ENCODE measurements around the gene TTC28. TPM values are rescaled to one million over a fixed set of nuclear protein-coding genes. Genes with fewer than 3 reads are reported as not detected.
A peak's percentile ranks its signal among the peaks of the same experiment; 100 is the strongest.

The TTC28 gene
- total RNA-seq, 1 donor, result 55.8 TPM

DNA sequence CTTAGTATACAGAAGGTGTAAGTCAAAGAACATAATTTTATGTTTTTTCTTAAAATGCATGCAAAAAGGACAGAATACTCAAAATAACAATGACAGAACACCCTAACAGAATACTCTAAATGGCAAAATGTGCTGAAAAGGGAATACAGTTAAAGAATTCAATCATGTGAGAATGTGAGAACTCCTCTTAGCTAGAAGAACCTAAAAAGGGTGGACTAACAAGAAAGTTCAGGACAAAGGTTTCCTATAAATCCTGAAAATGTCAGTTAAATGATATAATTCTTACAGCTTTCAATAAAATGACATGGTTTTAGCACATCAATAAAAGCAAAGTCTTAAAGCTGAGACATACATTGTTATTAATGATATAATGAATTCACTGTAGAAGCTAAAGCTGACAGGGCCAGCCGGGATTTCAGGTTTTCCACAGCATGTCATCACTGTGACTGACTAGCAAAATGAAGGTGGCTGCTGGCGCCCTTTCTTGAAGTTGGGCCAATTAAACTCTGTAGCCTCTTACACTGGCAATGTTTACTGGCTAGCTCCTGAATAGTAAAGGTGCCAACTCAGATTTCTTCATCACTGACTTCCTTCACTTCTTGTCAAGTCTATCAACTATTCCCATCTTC is 244.4 kb downstream of the TTC28 start:
- DNase-seq (ENCODE audit: low read depth), result no peak
- H3K4me3 ChIP-seq (ENCODE audit: low read depth, low read length), result no peak overlapping the region
- TF ChIP-seq, protein P1, sequence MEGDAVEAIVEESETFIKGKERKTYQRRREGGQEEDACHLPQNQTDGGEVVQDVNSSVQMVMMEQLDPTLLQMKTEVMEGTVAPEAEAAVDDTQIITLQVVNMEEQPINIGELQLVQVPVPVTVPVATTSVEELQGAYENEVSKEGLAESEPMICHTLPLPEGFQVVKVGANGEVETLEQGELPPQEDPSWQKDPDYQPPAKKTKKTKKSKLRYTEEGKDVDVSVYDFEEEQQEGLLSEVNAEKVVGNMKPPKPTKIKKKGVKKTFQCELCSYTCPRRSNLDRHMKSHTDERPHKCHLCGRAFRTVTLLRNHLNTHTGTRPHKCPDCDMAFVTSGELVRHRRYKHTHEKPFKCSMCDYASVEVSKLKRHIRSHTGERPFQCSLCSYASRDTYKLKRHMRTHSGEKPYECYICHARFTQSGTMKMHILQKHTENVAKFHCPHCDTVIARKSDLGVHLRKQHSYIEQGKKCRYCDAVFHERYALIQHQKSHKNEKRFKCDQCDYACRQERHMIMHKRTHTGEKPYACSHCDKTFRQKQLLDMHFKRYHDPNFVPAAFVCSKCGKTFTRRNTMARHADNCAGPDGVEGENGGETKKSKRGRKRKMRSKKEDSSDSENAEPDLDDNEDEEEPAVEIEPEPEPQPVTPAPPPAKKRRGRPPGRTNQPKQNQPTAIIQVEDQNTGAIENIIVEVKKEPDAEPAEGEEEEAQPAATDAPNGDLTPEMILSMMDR (IDR thresholded peaks at IDR 0.05; ENCODE audit: insufficient read depth, low read length), result no peak

- H3K4me3 ChIP-seq (ENCODE audit: low read depth, low read length), result no peak overlapping the region
- DNase-seq (ENCODE audit: low read depth), result peak; percentile 71
- TF ChIP-seq, protein P1 (IDR thresholded peaks at IDR 0.05; ENCODE audit: insufficient read depth, low read length), result no peak
Measured at GRCh38 chr22:28430466-28431025, 249.1 kb downstream of the TTC28 start.

GRCh38 chr22:28429711-28430110 is 249.9 kb downstream of the TTC28 start:
- no peak for DNase-seq (ENCODE audit: low read depth)

DNA sequence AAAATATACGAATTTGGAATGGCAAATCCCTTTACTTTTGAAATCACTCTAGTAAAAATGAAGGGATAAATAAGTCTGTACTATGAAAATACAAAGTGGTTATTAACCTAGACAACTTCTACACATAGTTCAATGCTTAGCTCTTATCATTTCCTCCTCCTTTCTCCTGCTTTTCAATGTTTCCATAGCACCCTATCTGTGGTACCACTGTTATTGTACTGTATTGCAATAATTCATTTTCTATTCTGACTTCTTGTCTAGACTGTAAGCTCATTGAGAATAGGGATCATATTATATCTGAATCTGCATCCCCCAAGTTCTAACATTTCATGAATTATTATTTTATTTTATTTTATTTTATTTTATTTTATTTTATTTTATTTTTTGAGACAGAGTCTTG is 251.4 kb downstream of the TTC28 start:
- no peak overlapping the region for H3K4me3 ChIP-seq (ENCODE audit: low read depth, low read length)
- TF ChIP-seq, protein P1 (IDR thresholded peaks at IDR 0.05; ENCODE audit: insufficient read depth, low read length), result no peak
- DNase-seq (ENCODE audit: low read depth), result no peak

More at GRCh38 chr22:28429711-28430110, 249.9 kb downstream of the TTC28 start:
- TF ChIP-seq, protein P1 (IDR thresholded peaks at IDR 0.05; ENCODE audit: insufficient read depth, low read length), result no peak
- H3K4me3 ChIP-seq (ENCODE audit: low read depth, low read length), result no peak overlapping the region

DNA sequence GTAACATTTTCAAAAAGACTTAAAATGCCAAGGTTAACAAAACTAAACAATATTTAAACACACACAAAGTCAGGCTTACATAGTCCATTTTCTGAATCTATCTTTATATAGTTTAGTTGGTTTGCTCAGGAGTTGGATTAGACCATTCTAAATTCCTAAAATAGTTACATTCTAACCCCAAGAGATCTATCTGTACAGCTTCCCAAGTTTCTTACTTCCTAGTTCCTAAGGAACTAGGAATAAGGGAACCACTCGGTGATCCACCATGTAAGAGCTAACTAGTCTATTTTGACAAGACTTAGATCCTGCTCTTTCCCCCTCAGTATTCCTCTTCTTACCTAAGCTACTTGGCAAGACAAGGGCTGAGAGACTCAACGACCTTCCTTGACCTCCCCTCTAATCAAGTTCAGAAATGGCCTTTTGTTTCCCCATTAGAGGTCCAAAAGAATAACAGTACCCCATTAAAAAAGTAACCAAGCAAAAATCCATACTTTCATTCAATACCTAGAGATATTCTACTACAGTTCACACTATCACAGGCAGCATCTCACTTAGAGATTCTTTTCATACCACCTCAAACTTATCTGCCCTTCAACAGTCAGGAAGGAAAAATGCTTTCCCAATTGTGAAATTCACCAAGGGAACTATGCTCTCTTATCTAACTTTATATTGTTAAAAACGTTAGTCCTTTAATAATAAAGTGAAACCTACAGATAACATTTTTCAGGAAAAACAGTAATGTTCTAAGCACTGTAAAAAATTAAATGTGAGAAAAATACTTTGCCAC is 253.1 kb downstream of the TTC28 start:
- DNase-seq (ENCODE audit: low read depth), result peak; percentile 90
- H3K4me3 ChIP-seq (ENCODE audit: low read depth, low read length), result no peak overlapping the region
- TF ChIP-seq, protein P1 (IDR thresholded peaks at IDR 0.05; ENCODE audit: insufficient read depth, low read length), result no peak

- TF ChIP-seq, protein P1 (IDR thresholded peaks at IDR 0.05; ENCODE audit: insufficient read depth, low read length), result no peak
- no peak for DNase-seq (ENCODE audit: low read depth)
- H3K4me3 ChIP-seq (ENCODE audit: low read depth, low read length), result no peak overlapping the region
Measured at GRCh38 chr22:28425211-28425610, 254.4 kb downstream of the TTC28 start.

All from fibroblast of the aortic adventitia (primary cell).